ENCODE measurements around the gene TRIM47. TPM values are rescaled to one million over a fixed set of nuclear protein-coding genes. Genes with fewer than 3 reads are reported as not detected.

TRIM47 gene
- polyA plus RNA-seq, 1 experiment: 3.2 TPM

- Histone ChIP-seq H3K27me3 (ENCODE audit: control insufficient read depth, insufficient read depth, low read length) (no peaks in the 10 kb centered on the region), H3K4me3 (ENCODE audit: low read depth, low read length) (no peak overlapping the region), H3K36me3 (ENCODE audit: control insufficient read depth, insufficient read depth, low read length) (peaks cover 1% of the 10 kb centered on the region)
- no peak for DNase-seq (ENCODE audit: low read depth)
- ChIA-PET POLR2A (no interaction called here), CTCF (interaction anchor here (1.1 to 1.5 kb wide), 2 partner anchors 15 to 20 kb away, joined by 4 to 7 read pairs; partner anchors contain the start of gene MRPL38)
- no peak for TF ChIP-seq CTCF (IDR thresholded peaks at IDR 0.05; ENCODE audit: insufficient read depth, low read depth, low read length)
These were observed 46.7 kb upstream of the TRIM47 start for GRCh38 chr17:75925103-75925502.

GRCh38 chr17:75922963-75923874, 44.8 kb upstream of the TRIM47 start:
- CTCF ChIA-PET: interaction anchor here (1.5 to 1.7 kb wide), 2 partner anchors 12 to 82 kb away, joined by 3 to 4 read pairs; no protein-coding TSS in a partner anchor
- H3K4me3 ChIP-seq (ENCODE audit: low read depth, low read length): no peak overlapping the region
- peaks cover 1% of the 10 kb centered on the region for H3K36me3 ChIP-seq (ENCODE audit: control insufficient read depth, insufficient read depth, low read length)
- POLR2A ChIA-PET: no interaction called here
- DNase-seq (ENCODE audit: low read depth): no peak
- H3K27me3 ChIP-seq (ENCODE audit: control insufficient read depth, insufficient read depth, low read length): no peaks in the 10 kb centered on the region
- no peak for TF ChIP-seq CTCF (IDR thresholded peaks at IDR 0.05; ENCODE audit: insufficient read depth, low read depth, low read length)

- Histone ChIP-seq H3K36me3 (ENCODE audit: control insufficient read depth, insufficient read depth, low read length) (peaks cover 1% of the 10 kb centered on the region), H3K4me3 (ENCODE audit: low read depth, low read length) (no peak overlapping the region), H3K27me3 (ENCODE audit: control insufficient read depth, insufficient read depth, low read length) (no peaks in the 10 kb centered on the region)
- ChIA-PET CTCF (interaction anchor here (1.5 kb wide), 2 partner anchors 17 to 83 kb away, joined by 3 to 4 read pairs; no protein-coding TSS in a partner anchor), POLR2A (no interaction called here)
- DNase-seq (ENCODE audit: low read depth): no peak
- TF ChIP-seq CTCF (IDR thresholded peaks at IDR 0.05; ENCODE audit: insufficient read depth, low read depth, low read length): no peak
These were observed 44.0 kb upstream of the TRIM47 start for GRCh38 chr17:75922173-75922961.

- H3K36me3 ChIP-seq (ENCODE audit: control insufficient read depth, insufficient read depth, low read length): peaks cover 1% of the 10 kb centered on the region
- ChIA-PET CTCF (interaction anchor here (1.5 kb wide), 2 partner anchors 16 to 83 kb away, joined by 3 to 4 read pairs; no protein-coding TSS in a partner anchor), POLR2A (no interaction called here)
These were observed 43.2 kb upstream of the TRIM47 start for GRCh38 chr17:75921596-75921995.

More at GRCh38 chr17:75921596-75921995, 43.2 kb upstream of the TRIM47 start:
- Histone ChIP-seq H3K27me3 (ENCODE audit: control insufficient read depth, insufficient read depth, low read length) (no peaks in the 10 kb centered on the region), H3K4me3 (ENCODE audit: low read depth, low read length) (no peak overlapping the region)
- DNase-seq (ENCODE audit: low read depth): no peak
- no peak for TF ChIP-seq CTCF (IDR thresholded peaks at IDR 0.05; ENCODE audit: insufficient read depth, low read depth, low read length)

Measured in BJ (cell line).